ENCODE results near the gene PRDM2. TPM values are rescaled to one million over a fixed set of nuclear protein-coding genes. Genes with fewer than 3 reads are reported as not detected.

PRDM2 gene
- total and polyA plus RNA-seq, 7 donors: 6.7 to 53.2 (median 34.6) TPM

- Histone ChIP-seq H3K4me1 (peaks cover 0 to 17% (median 4%) of the 10 kb centered on the region in 4 donors), H3K9me3 (no peaks in the 10 kb centered on the region), H3K27me3 (no peaks in the 10 kb centered on the region), H3K4me3 (no peak overlapping the region), H3K36me3 (no peaks in the 10 kb centered on the region), H3K27ac (no peak overlapping the region)
- TF ChIP-seq EP300 (IDR thresholded peaks at IDR 0.05) (no peak), POLR2AphosphoS5 (IDR thresholded peaks at IDR 0.05) (no peak), POLR2A (IDR thresholded peaks at IDR 0.05) (no peak)
- TF ChIP-seq, protein P1, sequence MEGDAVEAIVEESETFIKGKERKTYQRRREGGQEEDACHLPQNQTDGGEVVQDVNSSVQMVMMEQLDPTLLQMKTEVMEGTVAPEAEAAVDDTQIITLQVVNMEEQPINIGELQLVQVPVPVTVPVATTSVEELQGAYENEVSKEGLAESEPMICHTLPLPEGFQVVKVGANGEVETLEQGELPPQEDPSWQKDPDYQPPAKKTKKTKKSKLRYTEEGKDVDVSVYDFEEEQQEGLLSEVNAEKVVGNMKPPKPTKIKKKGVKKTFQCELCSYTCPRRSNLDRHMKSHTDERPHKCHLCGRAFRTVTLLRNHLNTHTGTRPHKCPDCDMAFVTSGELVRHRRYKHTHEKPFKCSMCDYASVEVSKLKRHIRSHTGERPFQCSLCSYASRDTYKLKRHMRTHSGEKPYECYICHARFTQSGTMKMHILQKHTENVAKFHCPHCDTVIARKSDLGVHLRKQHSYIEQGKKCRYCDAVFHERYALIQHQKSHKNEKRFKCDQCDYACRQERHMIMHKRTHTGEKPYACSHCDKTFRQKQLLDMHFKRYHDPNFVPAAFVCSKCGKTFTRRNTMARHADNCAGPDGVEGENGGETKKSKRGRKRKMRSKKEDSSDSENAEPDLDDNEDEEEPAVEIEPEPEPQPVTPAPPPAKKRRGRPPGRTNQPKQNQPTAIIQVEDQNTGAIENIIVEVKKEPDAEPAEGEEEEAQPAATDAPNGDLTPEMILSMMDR (IDR thresholded peaks at IDR 0.05): no peak
- intact Hi-C loops (cut with DNase I): no loop called here
- whole genome bisulfite sequencing, 2 donors: 24 to 27% methylated on average over 1 of the region's 1 CpG
- no peak for DNase-seq
Measured at GRCh38 chr1:13730291-13730690, 30.3 kb downstream of the PRDM2 start.

DNA sequence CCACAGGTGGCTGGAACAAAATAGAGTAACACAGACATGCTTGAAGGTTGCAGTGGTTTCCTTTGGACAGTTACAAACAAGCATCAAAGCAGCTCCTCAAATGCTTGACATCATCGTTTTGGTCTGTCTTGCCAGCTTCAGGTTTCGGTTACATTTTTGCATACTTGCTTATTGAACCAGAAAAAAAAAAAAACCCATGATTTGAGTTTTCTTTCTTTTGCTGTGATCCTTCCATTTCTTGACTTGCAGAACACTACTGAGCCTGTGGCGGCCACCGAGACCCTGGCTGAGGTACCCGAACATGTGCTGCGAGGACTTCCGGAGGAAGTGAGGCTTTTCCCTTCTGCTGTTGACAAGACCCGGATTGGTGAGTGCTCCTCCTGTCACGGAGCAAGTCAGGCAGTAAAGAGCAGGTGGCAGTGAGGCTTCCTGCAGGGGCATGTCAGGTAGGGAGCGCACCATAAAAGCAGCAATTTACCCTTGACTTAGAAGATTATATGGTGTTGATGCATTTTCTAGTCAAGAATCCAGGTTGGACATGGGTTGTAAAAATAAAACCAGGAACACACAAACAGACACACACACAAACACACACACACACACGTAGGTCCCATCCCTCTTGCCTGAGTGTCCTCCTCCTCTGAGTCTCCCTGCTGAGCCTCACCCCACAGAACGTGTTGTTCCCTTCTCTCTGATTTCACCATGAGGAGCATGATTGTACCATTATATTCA lies 30.9 kb downstream of the PRDM2 start:
- Histone ChIP-seq H3K4me3 (no peak overlapping the region), H3K4me1 (peaks cover 0 to 11% (median 4%) of the 10 kb centered on the region in 4 donors), H3K27ac (no peak overlapping the region), H3K27me3 (no peaks in the 10 kb centered on the region), H3K36me3 (no peaks in the 10 kb centered on the region), H3K9me3 (no peaks in the 10 kb centered on the region)
- TF ChIP-seq, protein P1 (IDR thresholded peaks at IDR 0.05): no peak
- TF ChIP-seq EP300 (IDR thresholded peaks at IDR 0.05) (no peak), POLR2A (IDR thresholded peaks at IDR 0.05) (no peak), POLR2AphosphoS5 (IDR thresholded peaks at IDR 0.05) (no peak)
- intact Hi-C loops (cut with DNase I): no loop called here
- DNase-seq: no peak
- 24 to 28% methylated on average over 12 of the region's 12 CpGs for WGBS, 2 donors

- 71 to 73% methylated on average over 5 of the region's 5 CpGs for WGBS, 2 donors
- Histone ChIP-seq H3K27ac (no peak overlapping the region), H3K4me1 (peaks cover 0 to 5% (median 4%) of the 10 kb centered on the region in 4 donors), H3K36me3 (no peaks in the 10 kb centered on the region), H3K27me3 (no peaks in the 10 kb centered on the region), H3K4me3 (no peak overlapping the region), H3K9me3 (no peaks in the 10 kb centered on the region)
- no peak for DNase-seq
- intact Hi-C loops (cut with DNase I): no loop called here
- TF ChIP-seq, protein P1 (IDR thresholded peaks at IDR 0.05): no peak
Measured at GRCh38 chr1:13731897-13732296, 31.9 kb downstream of the PRDM2 start.

- 41 to 79% methylated on average over 5 of the region's 5 CpGs for WGBS, 2 donors
- Histone ChIP-seq H3K27ac (no peak overlapping the region), H3K4me3 (no peak overlapping the region)
Measured at GRCh38 chr1:13732971-13733667, 33.1 kb downstream of the PRDM2 start.

More at GRCh38 chr1:13732971-13733667, 33.1 kb downstream of the PRDM2 start:
- intact Hi-C loops (cut with DNase I): no loop called here
- H3K4me1 ChIP-seq: peaks cover 0 to 5% (median 4%) of the 10 kb centered on the region in 4 donors
- H3K36me3 ChIP-seq: no peaks in the 10 kb centered on the region
- no peaks in the 10 kb centered on the region for H3K27me3 ChIP-seq
- H3K9me3 ChIP-seq: no peaks in the 10 kb centered on the region
- no peak for DNase-seq
- TF ChIP-seq, protein P1 (IDR thresholded peaks at IDR 0.05): no peak
- TF ChIP-seq EP300 (IDR thresholded peaks at IDR 0.05) (no peak), POLR2A (IDR thresholded peaks at IDR 0.05) (no peak), POLR2AphosphoS5 (IDR thresholded peaks at IDR 0.05) (no peak)

Data from sigmoid colon (tissue), 7 donors.